Measurements from ENCODE around the gene MSRB3.

The MSRB3 gene

DNA sequence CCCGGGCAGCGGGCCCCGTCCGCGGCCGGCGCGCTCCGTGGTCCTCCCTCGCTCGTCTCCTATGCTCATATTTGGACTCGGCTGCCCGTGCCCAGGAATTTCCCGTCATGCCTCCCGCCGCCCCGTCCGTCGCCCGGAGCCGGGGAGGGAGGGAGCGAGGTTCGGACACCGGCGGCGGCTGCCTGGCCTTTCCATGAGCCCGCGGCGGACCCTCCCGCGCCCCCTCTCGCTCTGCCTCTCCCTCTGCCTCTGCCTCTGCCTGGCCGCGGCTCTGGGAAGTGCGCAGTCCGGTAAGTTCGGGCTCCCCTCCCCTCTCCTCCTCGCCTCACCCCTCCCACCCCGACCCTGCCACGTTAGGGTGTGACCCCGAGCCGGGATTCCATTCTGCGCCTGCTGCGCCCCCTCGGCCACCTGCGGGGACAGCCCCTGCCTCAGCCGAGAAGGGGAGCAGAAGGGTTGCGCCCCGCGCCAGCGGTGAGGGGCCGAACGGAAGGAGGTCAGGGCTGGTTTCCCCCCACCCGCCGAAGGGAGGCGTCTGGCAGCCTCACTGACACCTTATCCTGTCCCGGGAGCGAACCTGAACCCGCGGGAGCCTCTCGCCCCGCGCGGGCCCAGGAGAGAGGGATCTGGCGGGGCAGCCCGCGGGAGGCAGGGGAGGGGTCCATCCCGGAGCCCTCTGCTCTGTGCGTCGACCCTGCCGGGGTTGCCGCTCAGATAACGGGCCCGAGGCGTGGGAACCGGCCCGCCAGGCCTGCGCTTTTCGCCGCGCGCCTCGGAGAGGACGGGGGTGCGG, at the start of gene MSRB3:
Gene MSRB3 (plus strand): TSS at position 108 of the 793 bp plus-strand sequence. CDS start 29,897 bp downstream, outside the sequence.
- DNase-seq (ENCODE audit: low read depth), result no peak
- TF ChIP-seq, protein P1, sequence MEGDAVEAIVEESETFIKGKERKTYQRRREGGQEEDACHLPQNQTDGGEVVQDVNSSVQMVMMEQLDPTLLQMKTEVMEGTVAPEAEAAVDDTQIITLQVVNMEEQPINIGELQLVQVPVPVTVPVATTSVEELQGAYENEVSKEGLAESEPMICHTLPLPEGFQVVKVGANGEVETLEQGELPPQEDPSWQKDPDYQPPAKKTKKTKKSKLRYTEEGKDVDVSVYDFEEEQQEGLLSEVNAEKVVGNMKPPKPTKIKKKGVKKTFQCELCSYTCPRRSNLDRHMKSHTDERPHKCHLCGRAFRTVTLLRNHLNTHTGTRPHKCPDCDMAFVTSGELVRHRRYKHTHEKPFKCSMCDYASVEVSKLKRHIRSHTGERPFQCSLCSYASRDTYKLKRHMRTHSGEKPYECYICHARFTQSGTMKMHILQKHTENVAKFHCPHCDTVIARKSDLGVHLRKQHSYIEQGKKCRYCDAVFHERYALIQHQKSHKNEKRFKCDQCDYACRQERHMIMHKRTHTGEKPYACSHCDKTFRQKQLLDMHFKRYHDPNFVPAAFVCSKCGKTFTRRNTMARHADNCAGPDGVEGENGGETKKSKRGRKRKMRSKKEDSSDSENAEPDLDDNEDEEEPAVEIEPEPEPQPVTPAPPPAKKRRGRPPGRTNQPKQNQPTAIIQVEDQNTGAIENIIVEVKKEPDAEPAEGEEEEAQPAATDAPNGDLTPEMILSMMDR (conservative IDR thresholded peaks at IDR 0.05; ENCODE audit: low read depth, low read length), result peak; percentile 27
- peak within 1 kb of the TSS; percentile 84 for H3K4me3 ChIP-seq (ENCODE audit: low read length)

DNA sequence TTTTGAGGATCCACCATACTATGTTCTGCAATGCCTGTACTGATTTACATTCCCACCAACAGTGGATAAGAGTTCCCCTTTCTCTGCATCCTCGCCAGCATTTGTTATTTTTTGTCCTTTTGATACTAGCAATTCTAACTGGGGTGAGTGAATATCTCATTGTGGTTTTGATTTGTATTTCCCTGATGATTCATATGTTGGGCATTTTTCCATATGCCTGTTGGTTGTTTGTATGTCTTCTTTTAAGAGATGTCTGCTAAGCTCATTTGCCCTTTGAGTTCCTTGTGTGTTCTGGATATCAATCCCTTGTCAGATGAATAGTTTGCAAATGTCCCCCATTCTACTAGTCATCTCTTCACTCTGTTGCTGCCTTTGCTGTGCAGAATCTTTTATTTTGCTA, 49.0 kb upstream of the MSRB3 start:
- TF ChIP-seq, protein P1 (conservative IDR thresholded peaks at IDR 0.05; ENCODE audit: low read depth, low read length), result no peak
- no peak overlapping the region for H3K4me3 ChIP-seq (ENCODE audit: low read length)
- DNase-seq (ENCODE audit: low read depth), result peak; percentile 8

DNA sequence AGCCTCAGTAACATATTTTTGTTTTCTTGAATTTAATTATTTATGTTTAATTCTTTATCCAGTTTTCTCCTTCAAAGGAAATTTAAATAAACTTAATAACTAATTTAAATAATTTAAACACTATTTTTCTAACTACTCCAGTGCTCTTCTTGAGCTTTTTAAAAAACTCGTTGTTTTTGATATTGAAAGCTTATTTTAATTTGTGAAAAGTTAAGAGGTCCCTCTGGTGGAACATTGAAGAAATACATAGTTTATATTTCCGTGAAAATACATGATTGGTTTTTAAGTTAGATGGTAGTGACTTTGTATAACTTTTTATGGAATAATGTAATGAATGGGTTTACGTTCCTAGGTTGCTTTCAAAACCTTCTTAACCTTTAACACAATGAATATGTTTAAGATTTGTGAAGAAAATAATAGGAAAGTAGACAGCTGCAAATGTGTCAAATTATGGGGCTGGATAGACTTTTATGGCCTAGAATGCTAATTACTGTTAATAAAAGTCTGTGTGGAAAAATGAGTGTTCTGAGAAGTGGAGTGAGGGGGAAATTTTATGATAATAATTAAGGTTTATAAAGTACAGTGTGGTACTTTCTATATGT, 45.9 kb upstream of the MSRB3 start:
- TF ChIP-seq, protein P1 (conservative IDR thresholded peaks at IDR 0.05; ENCODE audit: low read depth, low read length), result peak; percentile 39
- no peak for DNase-seq (ENCODE audit: low read depth)
- H3K4me3 ChIP-seq (ENCODE audit: low read length), result no peak overlapping the region

DNA sequence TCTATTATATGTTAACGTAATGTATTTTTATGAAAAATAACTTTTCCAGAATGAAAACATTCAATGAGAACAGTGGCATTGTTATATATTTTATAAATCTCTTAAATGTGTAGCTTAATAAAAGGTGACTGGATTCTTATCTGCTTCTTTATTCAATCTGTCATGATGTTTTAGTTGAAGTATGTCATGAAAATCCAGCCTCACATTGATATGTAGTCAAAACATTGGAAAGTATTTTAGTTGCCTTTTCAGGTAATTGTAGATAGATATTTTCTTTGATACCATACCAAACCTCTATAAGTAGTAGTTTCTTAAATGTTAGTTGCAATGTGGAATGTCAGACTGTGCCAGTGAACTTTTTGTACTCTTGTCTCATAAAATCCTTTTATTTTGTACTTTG, 41.3 kb upstream of the MSRB3 start:
- DNase-seq (ENCODE audit: low read depth), result no peak
- TF ChIP-seq, protein P1 (conservative IDR thresholded peaks at IDR 0.05; ENCODE audit: low read depth, low read length), result no peak
- H3K4me3 ChIP-seq (ENCODE audit: low read length), result no peak overlapping the region

DNA sequence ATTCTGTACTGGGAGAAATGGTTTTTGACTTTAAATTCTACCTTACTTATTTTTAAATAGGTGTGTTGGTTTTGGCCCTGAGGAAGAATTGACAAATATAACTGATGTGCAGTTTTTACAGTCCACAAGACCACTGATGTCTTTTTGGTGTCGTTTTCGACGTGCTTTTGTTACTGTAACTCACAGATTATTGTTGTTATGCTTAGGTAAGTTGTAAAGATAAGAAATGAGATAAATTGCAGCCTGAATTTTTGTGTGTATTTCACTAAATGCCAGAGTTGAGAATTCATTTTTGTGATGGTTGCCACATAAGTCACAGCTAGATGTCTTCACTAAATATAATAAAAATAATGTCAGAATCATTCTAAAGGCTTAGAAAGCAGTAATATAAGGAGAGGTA, 39.9 kb upstream of the MSRB3 start:
- no peak overlapping the region for H3K4me3 ChIP-seq (ENCODE audit: low read length)
- DNase-seq (ENCODE audit: low read depth), result no peak
- TF ChIP-seq, protein P1 (conservative IDR thresholded peaks at IDR 0.05; ENCODE audit: low read depth, low read length), result no peak

DNA sequence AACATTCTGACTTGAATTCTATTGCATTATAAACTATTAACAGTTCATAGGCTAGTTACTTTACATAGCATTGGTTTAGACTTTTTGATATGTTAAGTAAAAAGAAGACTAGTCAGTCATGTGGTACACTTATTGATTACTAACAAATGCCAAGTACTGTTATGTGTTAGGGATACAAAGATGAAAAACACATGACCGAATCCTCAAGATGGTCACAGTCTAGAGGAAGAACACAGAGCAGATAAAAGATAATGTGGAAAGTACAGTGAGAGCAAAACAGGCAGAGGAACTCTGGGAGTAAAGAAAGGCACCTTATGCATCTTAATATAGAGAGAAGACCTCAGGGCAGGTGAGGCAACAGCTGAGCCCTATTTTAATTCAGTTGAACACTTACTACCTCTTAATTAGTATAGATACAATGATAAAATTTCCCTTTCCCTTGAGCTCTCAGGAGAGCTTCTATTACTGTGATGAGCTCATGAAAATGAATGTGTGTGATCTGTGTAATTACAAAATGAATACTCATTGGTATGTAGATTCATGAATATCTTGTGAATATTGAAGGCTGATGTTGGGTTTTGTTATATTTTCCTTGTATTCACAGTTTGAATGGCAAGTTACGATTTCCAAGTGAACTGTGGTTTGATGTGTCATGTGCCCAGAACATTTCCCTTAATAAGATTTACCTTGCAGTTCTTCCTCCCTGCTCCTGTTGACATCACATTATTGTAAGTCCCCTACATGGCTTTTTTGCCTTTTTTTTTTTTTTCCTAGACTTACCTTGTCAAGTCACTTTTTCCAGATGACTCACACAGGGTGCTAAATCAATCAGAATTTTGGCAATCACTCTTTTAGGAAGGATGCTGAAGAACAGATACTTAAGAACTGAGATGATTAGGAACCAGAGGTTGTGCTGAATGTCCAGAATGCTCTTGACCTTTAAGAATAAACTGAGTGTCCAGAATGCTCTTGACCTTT, 29.5 kb upstream of the MSRB3 start:
- H3K4me3 ChIP-seq (ENCODE audit: low read length), result no peak overlapping the region
- no peak for DNase-seq (ENCODE audit: low read depth)
- TF ChIP-seq, protein P1 (conservative IDR thresholded peaks at IDR 0.05; ENCODE audit: low read depth, low read length), result no peak

Data from retinal pigment epithelial cell (primary cell).